Measurements from ENCODE around the gene UNC13B.

DNA sequence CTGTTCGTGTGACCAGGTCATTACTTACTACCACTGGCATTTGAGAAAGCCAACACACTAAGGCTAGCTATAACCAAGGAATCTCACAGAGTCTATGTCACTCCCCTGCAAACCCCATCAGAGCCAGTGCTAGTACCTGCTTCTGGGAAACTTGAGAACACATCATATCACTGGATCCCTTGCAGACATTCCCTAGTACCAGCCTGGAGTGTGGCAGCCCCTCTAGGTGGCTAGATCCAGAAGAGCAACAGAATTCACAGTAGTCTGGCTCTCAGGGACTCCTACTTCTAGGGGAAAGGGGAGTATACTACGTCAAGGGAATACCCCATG, 254.3 kb downstream of the UNC13B start:
- TF ChIP-seq SIN3A (IDR thresholded peaks at IDR 0.05; ENCODE audit: borderline replicate concordance, insufficient read depth, low read length) (no peak), POLR2AphosphoS5 (IDR thresholded peaks at IDR 0.05; ENCODE audit: low read depth, low read length) (no peak), TAF1 (IDR thresholded peaks at IDR 0.05; ENCODE audit: borderline replicate concordance, insufficient read depth, low read length) (no peak)
- TF ChIP-seq, protein P1, sequence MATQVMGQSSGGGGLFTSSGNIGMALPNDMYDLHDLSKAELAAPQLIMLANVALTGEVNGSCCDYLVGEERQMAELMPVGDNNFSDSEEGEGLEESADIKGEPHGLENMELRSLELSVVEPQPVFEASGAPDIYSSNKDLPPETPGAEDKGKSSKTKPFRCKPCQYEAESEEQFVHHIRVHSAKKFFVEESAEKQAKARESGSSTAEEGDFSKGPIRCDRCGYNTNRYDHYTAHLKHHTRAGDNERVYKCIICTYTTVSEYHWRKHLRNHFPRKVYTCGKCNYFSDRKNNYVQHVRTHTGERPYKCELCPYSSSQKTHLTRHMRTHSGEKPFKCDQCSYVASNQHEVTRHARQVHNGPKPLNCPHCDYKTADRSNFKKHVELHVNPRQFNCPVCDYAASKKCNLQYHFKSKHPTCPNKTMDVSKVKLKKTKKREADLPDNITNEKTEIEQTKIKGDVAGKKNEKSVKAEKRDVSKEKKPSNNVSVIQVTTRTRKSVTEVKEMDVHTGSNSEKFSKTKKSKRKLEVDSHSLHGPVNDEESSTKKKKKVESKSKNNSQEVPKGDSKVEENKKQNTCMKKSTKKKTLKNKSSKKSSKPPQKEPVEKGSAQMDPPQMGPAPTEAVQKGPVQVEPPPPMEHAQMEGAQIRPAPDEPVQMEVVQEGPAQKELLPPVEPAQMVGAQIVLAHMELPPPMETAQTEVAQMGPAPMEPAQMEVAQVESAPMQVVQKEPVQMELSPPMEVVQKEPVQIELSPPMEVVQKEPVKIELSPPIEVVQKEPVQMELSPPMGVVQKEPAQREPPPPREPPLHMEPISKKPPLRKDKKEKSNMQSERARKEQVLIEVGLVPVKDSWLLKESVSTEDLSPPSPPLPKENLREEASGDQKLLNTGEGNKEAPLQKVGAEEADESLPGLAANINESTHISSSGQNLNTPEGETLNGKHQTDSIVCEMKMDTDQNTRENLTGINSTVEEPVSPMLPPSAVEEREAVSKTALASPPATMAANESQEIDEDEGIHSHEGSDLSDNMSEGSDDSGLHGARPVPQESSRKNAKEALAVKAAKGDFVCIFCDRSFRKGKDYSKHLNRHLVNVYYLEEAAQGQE (IDR thresholded peaks at IDR 0.05; ENCODE audit: insufficient read depth in 1 of 2, low read depth in 2 of 2, low read length in 2 of 2): no peak
